Smooth muscle cell (in vitro differentiated cells): ENCODE results near the gene PPL. TPM values are rescaled to one million over a fixed set of nuclear protein-coding genes. Genes with fewer than 3 reads are reported as not detected.

ENCODE experiments used
- DNase-seq: peaks from one replicate; lab custom pipeline; 2025; ENCODE audit not compliant: unreplicated experiment; lab: John Stamatoyannopoulos, UW
- H2AFZ ChIP-seq: fragments of 200-600 bp; sonication (generic); 2 replicates; pipeline ENCODE4 v1.6.0; 2016; ENCODE audit warnings: antibody characterized with exemption, low read depth, mild to moderate bottlenecking
- H3F3A ChIP-seq: fragments of 200-600 bp; sonication (generic); 2 replicates; pipeline ENCODE4 v1.6.0; 2017; ENCODE audit warnings: antibody characterized with exemption, low read depth
- H3K27ac ChIP-seq: fragments of 200-600 bp; sonication (generic); 2 replicates; pipeline ENCODE4 v1.5.1; 2016; ENCODE audit warnings: low read depth, mild to moderate bottlenecking
- H3K27me3 ChIP-seq: fragments of 200-600 bp; sonication (generic); 2 replicates; pipeline ENCODE4 v1.6.1; 2016; ENCODE audit warnings: low read depth, mild to moderate bottlenecking
- H3K36me3 ChIP-seq: fragments of 200-600 bp; sonication (generic); 2 replicates; pipeline ENCODE4 v1.5.1; 2016; ENCODE audit warnings: low read depth
- H3K4me1 ChIP-seq: fragments of 200-600 bp; sonication (generic); 2 replicates; pipeline ENCODE4 v1.5.1; 2016; ENCODE audit warnings: low read depth
- H3K4me2 ChIP-seq: fragments of 200-600 bp; sonication (generic); 2 replicates; pipeline ENCODE4 v1.6.0; 2016; ENCODE audit warnings: mild to moderate bottlenecking
- H3K4me3 ChIP-seq: fragments of 200-600 bp; sonication (generic); 2 replicates; pipeline ENCODE4 v1.5.1; 2016; ENCODE audit warnings: mild to moderate bottlenecking
- H3K79me2 ChIP-seq: fragments of 200-600 bp; sonication (generic); 2 replicates; pipeline ENCODE4 v1.6.0; 2016; ENCODE audit warnings: low read depth, mild to moderate bottlenecking
- H3K9ac ChIP-seq: fragments of 200-600 bp; sonication (generic); 2 replicates; pipeline ENCODE4 v1.6.0; 2016; ENCODE audit warnings: low read depth
- H3K9me3 ChIP-seq: fragments of 200-600 bp; sonication (generic); replicated peaks from 2 replicates; pipeline ENCODE4 v1.5.1; 2016; ENCODE audit warnings: low read depth
- H4K20me1 ChIP-seq: fragments of 200-600 bp; sonication (generic); 2 replicates; pipeline ENCODE4 v1.6.0; 2016; ENCODE audit warnings: low read depth
- WGBS: methylation state at CpG from one replicate; pipeline ENCODE4 v1.1.7; 2016; ENCODE audit warnings: low lambda C conversion rate; 5-methylcytosine and 5-hydroxymethylcytosine counted together
- polyA plus RNA-seq: library from polyadenylated mRNA; unstranded; fragments of >200 nt; fragmentation: Nextera tagmentation; extraction: Ambion mirVana; gene quantifications from 2 replicates; pipeline ENCODE4 v1.2.1, GENCODE V29; 2016
- total RNA-seq: library from RNA; depleted of rRNA; stranded (reverse); fragments of >200 nt; gene quantifications from 2 replicates; pipeline ENCODE4 v1.2.3, GENCODE V29; 2014
- TF ChIP-seq, protein P1 (sequence below): fragments of 200-600 bp; sonication (generic); IDR thresholded peaks from 2 replicates; pipeline ENCODE4 v1.5.1; 2017; ENCODE audit warnings: borderline replicate concordance, mild to moderate bottlenecking, antibody characterized with exemption; ENCODE audit not compliant: insufficient read depth, poor library complexity, severe bottlenecking

PPL gene
- total and polyA plus RNA-seq, 2 experiments from 2014 or later, result 3.0 to 7.7 TPM

DNA sequence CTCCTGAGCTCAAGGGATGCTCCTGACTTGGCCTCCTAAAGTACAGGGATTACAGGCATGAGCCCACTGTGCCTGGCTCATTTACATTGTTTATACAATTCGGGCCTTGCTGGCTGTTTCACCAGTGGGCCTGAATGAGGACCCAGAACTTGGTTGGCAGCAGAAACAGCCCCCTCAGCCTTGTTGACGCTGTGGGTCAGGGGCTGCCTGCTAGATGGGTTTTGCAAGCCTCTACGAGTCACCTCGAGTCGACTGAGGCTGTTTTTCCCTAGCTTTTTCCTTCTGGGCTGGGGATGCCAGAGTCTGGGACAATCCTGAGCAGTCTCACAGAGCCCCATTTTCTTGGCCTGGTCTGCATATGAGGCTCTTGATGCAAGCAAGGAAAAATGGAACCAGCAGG, 16.1 kb downstream of the PPL start:
- H4K20me1 ChIP-seq, result no peaks in the 10 kb centered on the region
- H3K36me3 ChIP-seq, result no peaks in the 10 kb centered on the region
- H3K79me2 ChIP-seq, result no peaks in the 10 kb centered on the region
- no peak overlapping the region for H3K9ac ChIP-seq
- TF ChIP-seq, protein P1, sequence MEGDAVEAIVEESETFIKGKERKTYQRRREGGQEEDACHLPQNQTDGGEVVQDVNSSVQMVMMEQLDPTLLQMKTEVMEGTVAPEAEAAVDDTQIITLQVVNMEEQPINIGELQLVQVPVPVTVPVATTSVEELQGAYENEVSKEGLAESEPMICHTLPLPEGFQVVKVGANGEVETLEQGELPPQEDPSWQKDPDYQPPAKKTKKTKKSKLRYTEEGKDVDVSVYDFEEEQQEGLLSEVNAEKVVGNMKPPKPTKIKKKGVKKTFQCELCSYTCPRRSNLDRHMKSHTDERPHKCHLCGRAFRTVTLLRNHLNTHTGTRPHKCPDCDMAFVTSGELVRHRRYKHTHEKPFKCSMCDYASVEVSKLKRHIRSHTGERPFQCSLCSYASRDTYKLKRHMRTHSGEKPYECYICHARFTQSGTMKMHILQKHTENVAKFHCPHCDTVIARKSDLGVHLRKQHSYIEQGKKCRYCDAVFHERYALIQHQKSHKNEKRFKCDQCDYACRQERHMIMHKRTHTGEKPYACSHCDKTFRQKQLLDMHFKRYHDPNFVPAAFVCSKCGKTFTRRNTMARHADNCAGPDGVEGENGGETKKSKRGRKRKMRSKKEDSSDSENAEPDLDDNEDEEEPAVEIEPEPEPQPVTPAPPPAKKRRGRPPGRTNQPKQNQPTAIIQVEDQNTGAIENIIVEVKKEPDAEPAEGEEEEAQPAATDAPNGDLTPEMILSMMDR, result no peak
- H3K4me2 ChIP-seq, result no peak overlapping the region
- H3K9me3 ChIP-seq, result no peaks in the 10 kb centered on the region
- H3K27me3 ChIP-seq, result no peaks in the 10 kb centered on the region
- no peak overlapping the region for H3K27ac ChIP-seq
- 66% methylated on average over 5 of the region's 5 CpGs for WGBS
- no peak for DNase-seq
- no peak overlapping the region for H2AFZ ChIP-seq
- H3F3A ChIP-seq, result no peaks in the 10 kb centered on the region
- H3K4me1 ChIP-seq, result no peaks in the 10 kb centered on the region
- H3K4me3 ChIP-seq, result no peak overlapping the region

DNA sequence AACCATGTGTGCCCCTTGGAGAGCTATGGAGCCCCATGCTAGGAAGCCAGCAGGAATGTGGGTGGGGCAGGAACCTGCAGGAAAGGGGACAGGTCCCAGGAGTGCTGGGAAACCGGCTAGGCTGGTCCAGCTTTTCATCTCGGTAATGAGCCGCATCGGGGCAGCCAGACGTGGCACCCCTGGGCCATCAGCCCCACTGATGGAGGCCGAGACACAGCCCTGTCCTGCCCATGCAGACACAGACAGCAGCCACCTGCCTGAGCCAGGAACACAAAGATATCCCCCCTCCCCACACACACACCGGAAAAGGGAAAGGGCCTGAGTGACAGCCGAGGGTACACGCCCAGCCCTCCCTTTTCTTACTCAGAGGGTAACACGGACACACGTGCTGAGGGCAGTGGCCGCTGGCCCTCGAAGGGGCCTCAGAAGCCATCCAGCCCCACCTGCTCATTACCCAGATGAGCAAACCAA, 18.1 kb downstream of the PPL start:
- 49% methylated on average over 12 of the region's 13 CpGs for WGBS
- Histone ChIP-seq H3F3A (no peaks in the 10 kb centered on the region), H2AFZ (no peak overlapping the region), H4K20me1 (no peaks in the 10 kb centered on the region), H3K36me3 (no peaks in the 10 kb centered on the region), H3K27ac (peak overlapping the region; percentile 52), H3K4me3 (no peak overlapping the region), H3K9me3 (no peaks in the 10 kb centered on the region), H3K4me1 (no peaks in the 10 kb centered on the region), H3K27me3 (no peaks in the 10 kb centered on the region), H3K79me2 (no peaks in the 10 kb centered on the region), H3K4me2 (no peak overlapping the region), H3K9ac (no peak overlapping the region)
- DNase-seq, result no peak
- TF ChIP-seq, protein P1, result no peak

DNA sequence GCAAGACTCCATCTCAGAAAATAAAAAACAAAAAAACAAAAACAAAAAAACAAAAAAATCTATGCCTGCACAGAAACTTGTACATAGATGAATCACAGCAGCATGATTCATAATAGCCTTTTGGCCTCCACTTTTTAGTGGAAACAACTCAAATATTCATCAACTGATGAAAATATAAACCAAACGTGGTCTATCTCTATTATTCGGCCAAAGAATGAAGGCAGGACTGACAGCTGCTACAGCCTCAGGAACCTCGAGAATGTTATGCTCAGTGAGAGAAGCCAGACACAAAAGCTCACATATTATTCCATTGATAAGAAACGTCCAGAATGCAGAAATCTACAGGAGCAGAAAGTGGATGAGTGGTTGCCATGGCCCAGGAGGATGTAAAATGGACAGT, 19.8 kb downstream of the PPL start:
- TF ChIP-seq, protein P1, result no peak
- DNase-seq, result no peak
- H3K4me3 ChIP-seq, result no peak overlapping the region
- H3K9me3 ChIP-seq, result no peaks in the 10 kb centered on the region
- no peak overlapping the region for H3K4me2 ChIP-seq
- H2AFZ ChIP-seq, result no peak overlapping the region
- WGBS, result 45% methylated on average over 4 of the region's 4 CpGs
- no peak overlapping the region for H3K9ac ChIP-seq
- no peak overlapping the region for H3K27ac ChIP-seq
- H3K27me3 ChIP-seq, result no peaks in the 10 kb centered on the region
- no peaks in the 10 kb centered on the region for H3K36me3 ChIP-seq
- H3K79me2 ChIP-seq, result no peaks in the 10 kb centered on the region
- H3K4me1 ChIP-seq, result no peaks in the 10 kb centered on the region
- no peaks in the 10 kb centered on the region for H3F3A ChIP-seq
- H4K20me1 ChIP-seq, result no peaks in the 10 kb centered on the region

DNA sequence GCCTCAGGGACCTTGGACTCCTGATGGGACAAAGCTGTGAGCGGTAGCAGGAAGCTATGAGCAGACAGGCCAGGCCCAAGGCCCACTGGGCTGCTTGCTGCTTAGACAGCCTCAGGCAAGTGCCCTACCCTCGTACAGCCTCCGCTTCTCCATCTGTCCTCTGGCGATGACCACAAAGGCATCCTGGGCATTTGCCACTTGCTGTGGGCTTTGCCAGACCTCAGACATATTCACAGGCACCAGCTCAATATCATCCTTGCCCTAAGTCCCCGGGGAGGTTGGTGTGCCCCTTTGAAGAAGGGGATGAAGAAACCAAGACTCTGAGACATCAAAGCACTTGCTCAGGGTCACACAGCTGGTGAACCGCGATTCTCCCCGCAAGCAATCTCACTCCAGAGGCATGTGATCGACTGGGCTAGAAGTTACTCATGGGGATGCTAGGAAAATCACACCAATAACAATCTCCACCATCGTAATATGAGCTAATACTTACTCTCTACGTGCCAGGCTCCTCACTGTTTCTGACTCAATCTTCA, 21.7 kb downstream of the PPL start:
- 82% methylated on average over 11 of the region's 11 CpGs for WGBS
- Histone ChIP-seq H3F3A (no peaks in the 10 kb centered on the region), H3K4me3 (no peak overlapping the region), H3K79me2 (no peaks in the 10 kb centered on the region), H3K27ac (no peak overlapping the region), H3K9me3 (no peaks in the 10 kb centered on the region), H4K20me1 (no peaks in the 10 kb centered on the region), H2AFZ (no peak overlapping the region), H3K36me3 (no peaks in the 10 kb centered on the region), H3K4me2 (no peak overlapping the region), H3K4me1 (no peaks in the 10 kb centered on the region), H3K9ac (no peak overlapping the region), H3K27me3 (no peaks in the 10 kb centered on the region)
- DNase-seq, result no peak
- TF ChIP-seq, protein P1, result no peak
